Thymus (tissue), 11 donors: ENCODE data around the gene TM2D3. TPM values are rescaled to one million over a fixed set of nuclear protein-coding genes. Genes with fewer than 3 reads are reported as not detected.
A peak's percentile ranks its signal among the peaks of the same experiment; 100 is the strongest.
"Not testable (repeated sequence)": the region's sequence is repeated elsewhere in the genome, so short reads cannot be mapped to it uniquely, and the experiment has no call there.

Experiments used
- DNase-seq, 9 donors: peaks; one replicate each; pipeline ENCODE4 v3.0.0-alpha.2; 2013; ENCODE audit warnings: low spot score in 9 of 9, low read depth in 6 of 9, missing footprints in 1 of 9
- H3K27ac ChIP-seq, 2 donors: one replicate each; pipeline ENCODE4 v1.5.1; 2013; ENCODE audit warnings: control low read depth in 1 of 2, low read depth in 1 of 2, low read length in 1 of 2, mild to moderate bottlenecking in 1 of 2, moderate library complexity in 1 of 2
- H3K27me3 ChIP-seq, 2 donors: one replicate each; pipeline ENCODE4 v1.5.1; 2013; ENCODE audit warnings: low read length in 1 of 2; ENCODE audit not compliant: control insufficient read depth in 2 of 2, insufficient read depth in 1 of 2
- H3K36me3 ChIP-seq, 2 donors: one replicate each; pipeline ENCODE4 v1.5.1; 2013; ENCODE audit warnings: low read length in 1 of 2, mild to moderate bottlenecking in 1 of 2, moderate library complexity in 1 of 2; ENCODE audit not compliant: control insufficient read depth in 2 of 2, insufficient read depth in 2 of 2
- H3K4me1 ChIP-seq, 2 donors: one replicate each; pipeline ENCODE4 v1.5.1; 2013; ENCODE audit warnings: low read length in 2 of 2; ENCODE audit not compliant: control insufficient read depth in 2 of 2, insufficient read depth in 2 of 2
- H3K4me3 ChIP-seq, 2 donors: one replicate each; pipeline ENCODE4 v1.5.1; 2013; ENCODE audit warnings: low read length in 2 of 2, control low read depth in 1 of 2, mild to moderate bottlenecking in 1 of 2
- H3K9me3 ChIP-seq, 2 donors: one replicate each; pipeline ENCODE4 v1.5.1; 2013; ENCODE audit warnings: low read length in 1 of 2, mild to moderate bottlenecking in 1 of 2; ENCODE audit not compliant: control insufficient read depth in 2 of 2, insufficient read depth in 1 of 2
- WGBS: extraction: QIAGEN DNeasy Blood & Tissue Kit; methylation state at CpG from one replicate; pipeline ENCODE4 v1.1.7; 2013; 5-methylcytosine and 5-hydroxymethylcytosine counted together
- polyA plus RNA-seq: library from polyadenylated mRNA; stranded (reverse); fragments of 200-250 nt; gene quantifications from one replicate; pipeline ENCODE4 v1.2.3, GENCODE V29; 2013
- total RNA-seq: library from RNA; stranded (reverse); fragments of 120-200 nt; gene quantifications from one replicate; pipeline ENCODE4 v1.2.4, GENCODE V29; 2013
- donor health status: healthy.

The TM2D3 gene
- total and polyA plus RNA-seq, 2 donors: 35.9 to 74.4 TPM

DNA sequence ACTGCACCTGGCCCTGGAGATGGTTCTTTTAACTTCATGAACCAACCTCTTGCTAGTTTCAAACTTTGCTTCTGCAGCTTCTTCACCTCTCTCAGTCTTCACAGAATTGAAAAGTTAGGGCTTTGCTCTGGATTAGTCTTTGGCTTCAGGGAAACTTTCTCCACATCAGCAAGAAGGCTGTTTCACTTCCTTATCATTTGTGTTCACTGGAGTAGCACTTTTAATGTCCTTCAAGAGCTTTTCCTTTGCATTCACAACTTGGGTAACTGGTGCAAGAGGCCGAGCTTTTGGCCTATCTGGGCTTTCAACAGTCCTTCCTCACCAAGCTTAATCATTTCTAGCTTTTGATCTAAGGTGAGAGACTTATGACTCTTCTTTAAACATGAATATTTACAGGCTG, 15.7 kb upstream of the TM2D3 start:
- 95% methylated on average over 1 of the region's 1 CpG for WGBS
- no peak for DNase-seq
- H3K36me3 ChIP-seq: peaks cover 7 to 9% of the 10 kb centered on the region in 2 donors

DNA sequence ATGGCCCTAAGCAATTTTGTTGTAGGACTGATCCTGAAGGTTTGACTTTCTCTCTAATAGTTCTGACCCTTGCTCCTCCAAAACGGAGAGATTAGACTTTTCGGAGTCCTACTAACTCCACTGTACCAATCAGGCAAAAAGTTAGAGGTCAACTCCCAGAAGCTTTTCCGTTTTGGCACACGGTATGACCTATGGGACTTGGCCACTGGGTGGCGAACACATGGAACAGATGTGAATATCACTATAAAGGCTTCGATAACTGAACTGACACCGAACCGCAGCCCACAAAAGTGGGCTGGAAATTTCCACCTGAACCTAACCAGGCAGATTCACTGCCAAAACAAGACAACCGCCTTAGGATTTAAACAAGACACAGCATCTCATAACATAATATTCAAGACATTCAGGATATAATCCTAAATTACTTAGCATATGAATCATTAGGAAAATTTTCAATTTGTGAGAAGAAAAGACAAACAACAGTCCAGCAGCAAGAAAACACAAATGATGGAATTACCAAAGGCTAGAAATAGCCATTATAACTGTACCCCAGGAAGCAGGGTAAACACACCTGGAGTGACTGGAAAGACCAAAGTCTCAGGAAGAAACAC, 12.2 kb upstream of the TM2D3 start:
- no peaks in the 10 kb centered on the region for H3K27me3 ChIP-seq
- no peaks in the 10 kb centered on the region for H3K9me3 ChIP-seq
- no peak overlapping the region for H3K27ac ChIP-seq
- no peak overlapping the region for H3K4me3 ChIP-seq
- WGBS: 97% methylated on average over 9 of the region's 9 CpGs
- no peak for DNase-seq
- peaks cover 0 to 3% of the 10 kb centered on the region in 2 donors for H3K36me3 ChIP-seq
- no peaks in the 10 kb centered on the region for H3K4me1 ChIP-seq

More for the DNA sequence above, 15.7 kb upstream of the TM2D3 start:
- H3K27ac ChIP-seq: no peak overlapping the region
- H3K9me3 ChIP-seq: no peaks in the 10 kb centered on the region
- H3K27me3 ChIP-seq: no peaks in the 10 kb centered on the region
- no peak overlapping the region for H3K4me3 ChIP-seq
- no peaks in the 10 kb centered on the region for H3K4me1 ChIP-seq

DNA sequence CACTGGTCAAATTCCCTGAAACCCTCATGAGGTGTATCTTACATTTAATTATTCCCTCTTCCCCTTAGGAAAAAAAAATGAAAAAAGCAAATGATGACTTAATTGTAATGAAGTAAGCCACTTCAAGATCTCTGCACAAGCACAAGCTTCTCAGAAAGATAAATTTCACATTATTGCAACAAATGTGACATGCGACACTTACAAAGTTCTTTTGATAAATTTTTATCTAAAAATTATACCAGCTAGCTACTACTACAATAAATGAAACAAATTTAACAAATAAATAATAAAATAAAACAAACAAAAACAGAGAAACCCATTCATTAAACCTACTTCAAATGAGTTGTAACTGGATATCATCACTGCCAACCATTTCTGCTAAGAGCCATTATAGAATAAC, 10.0 kb upstream of the TM2D3 start:
- H3K36me3 ChIP-seq: peaks cover 0 to 5% of the 10 kb centered on the region in 2 donors
- WGBS: 96% methylated on average over 1 of the region's 1 CpG
- no peak overlapping the region for H3K4me3 ChIP-seq
- no peak overlapping the region for H3K27ac ChIP-seq
- no peak for DNase-seq
- no peaks in the 10 kb centered on the region for H3K9me3 ChIP-seq
- no peaks in the 10 kb centered on the region for H3K27me3 ChIP-seq
- H3K4me1 ChIP-seq: no peaks in the 10 kb centered on the region

DNA sequence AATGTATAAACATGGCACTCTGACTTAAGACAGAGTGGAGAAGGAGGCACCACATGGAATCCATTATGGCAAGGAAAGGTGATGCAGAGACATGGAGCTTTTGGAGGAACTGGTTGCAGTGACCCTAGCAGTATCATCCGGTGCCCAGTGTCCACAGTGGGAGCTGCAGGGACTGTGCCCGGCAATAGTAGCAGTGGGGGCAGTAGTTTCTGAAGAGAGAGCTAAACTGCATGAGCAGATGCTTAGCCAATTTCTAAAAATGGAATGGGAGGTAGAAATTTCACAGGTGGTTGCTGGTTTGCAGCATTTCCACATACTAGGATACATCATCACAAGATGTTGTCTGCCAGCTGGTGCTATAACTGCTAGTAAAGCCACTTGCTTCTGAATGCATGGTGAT, 7.8 kb upstream of the TM2D3 start:
- Histone ChIP-seq H3K4me1 (no peaks in the 10 kb centered on the region), H3K9me3 (no peaks in the 10 kb centered on the region), H3K27ac (no peak overlapping the region), H3K4me3 (no peak overlapping the region), H3K27me3 (no peaks in the 10 kb centered on the region), H3K36me3 (peaks cover 0 to 11% of the 10 kb centered on the region in 2 donors)
- 100% methylated on average over 2 of the region's 2 CpGs for WGBS
- no peak for DNase-seq

DNA sequence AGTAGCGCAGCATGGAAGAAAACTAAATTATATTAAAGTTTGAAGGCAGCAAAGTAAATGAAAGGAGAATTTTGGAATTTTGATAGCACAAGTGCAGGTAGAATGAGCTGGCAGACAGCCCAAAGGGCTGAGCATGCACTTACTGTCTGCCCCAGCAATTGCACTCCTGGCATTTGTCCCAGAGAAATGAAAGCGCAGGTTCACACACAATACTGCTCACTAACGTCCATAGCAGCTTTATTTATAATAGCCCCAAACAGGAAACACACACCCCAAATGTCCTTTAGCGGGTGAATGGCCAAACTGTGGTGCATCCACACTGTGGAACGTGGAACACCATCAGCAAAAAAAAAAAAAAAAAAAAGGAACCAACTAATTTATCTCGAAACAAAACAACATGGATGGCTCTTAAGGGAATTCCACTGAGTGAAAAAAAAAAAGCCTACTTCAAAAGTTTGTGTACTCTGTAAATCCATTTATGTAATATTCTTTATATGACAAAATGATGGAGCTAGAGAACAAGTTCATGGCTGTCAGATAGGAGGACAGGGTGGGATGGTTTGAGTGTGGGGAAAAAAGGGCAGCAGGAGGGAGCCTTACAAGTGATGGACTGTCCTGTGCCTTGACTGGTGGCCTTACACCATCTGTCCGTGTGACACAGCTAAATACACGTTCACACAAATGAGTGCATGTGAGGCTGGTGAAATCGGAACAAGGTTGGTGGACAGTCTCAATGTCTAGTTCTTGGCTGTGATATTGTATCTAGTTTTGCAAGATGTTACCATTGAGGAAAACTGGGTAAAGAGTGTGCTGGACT, 6.0 kb upstream of the TM2D3 start:
- WGBS: 84% methylated on average over 9 of the region's 9 CpGs
- DNase-seq: peak in 1 of 9 donors; percentile 12
- no peak overlapping the region for H3K4me3 ChIP-seq
- peaks cover 0 to 11% of the 10 kb centered on the region in 2 donors for H3K36me3 ChIP-seq
- H3K9me3 ChIP-seq: no peaks in the 10 kb centered on the region
- H3K4me1 ChIP-seq: peaks cover under 1 to 2% of the 10 kb centered on the region in 2 donors
- no peaks in the 10 kb centered on the region for H3K27me3 ChIP-seq
- H3K27ac ChIP-seq: no peak overlapping the region

DNA sequence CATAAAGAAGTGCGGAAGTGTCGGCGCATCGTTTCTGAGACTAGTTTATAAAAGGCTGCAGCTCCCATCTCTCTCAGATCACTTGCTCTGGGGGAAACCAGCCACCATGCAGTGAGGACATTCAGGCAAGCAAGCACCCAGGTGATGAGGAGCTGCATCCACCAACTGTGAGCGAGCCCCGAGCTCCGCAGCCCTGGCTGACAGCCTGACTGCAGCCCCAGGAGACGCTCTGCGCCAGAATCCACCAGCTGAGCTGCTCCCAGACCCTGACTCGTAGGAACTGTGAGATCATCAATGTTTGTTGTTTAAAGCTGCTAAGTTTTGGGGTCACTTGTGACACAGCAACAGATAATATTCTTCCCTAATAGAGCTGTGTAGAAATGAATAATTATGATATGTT, 5.0 kb upstream of the TM2D3 start:
- H3K27me3 ChIP-seq: no peaks in the 10 kb centered on the region
- WGBS: 97% methylated on average over 10 of the region's 10 CpGs
- no peaks in the 10 kb centered on the region for H3K9me3 ChIP-seq
- peaks cover 5 to 7% of the 10 kb centered on the region in 2 donors for H3K4me1 ChIP-seq
- H3K36me3 ChIP-seq: peaks cover 0 to 11% of the 10 kb centered on the region in 2 donors
- H3K4me3 ChIP-seq: no peak overlapping the region
- H3K27ac ChIP-seq: no peak overlapping the region
- DNase-seq: no peak

DNA sequence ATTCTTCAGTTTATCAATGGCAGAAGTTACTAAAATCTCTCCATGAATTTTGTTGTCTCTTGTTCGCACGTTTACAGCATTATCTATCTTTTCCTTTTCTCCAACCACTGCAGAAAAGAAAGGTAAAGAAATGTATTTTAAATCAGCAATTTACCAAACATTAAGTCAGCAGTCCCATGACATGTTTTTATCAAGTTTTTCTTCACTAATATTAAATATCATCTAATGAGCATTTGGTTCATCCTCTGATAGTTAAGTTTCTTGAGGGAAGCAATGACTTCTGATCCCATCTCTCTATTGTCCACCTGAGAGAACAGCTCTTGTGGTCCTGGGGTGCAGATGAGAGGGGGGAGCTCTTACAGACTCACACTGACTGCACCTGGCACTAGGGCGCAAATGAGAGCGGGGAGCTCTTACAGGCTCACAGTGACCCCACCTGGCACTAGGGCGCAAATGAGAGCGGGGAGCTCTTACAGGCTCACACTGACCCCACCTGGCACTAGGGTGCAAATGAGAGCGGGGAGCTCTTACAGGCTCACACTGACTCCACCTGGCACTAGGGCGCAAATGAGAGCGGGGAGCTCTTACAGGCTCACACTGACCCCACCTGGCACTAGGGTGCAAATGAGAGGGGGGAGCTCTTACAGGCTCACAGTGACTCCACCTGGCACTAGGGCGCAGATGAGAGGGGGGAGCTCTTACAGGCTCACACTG, 2.6 kb upstream of the TM2D3 start:
- H3K9me3 ChIP-seq, H3K4me3 ChIP-seq, H3K27me3 ChIP-seq, H3K36me3 ChIP-seq, H3K27ac ChIP-seq: not testable (repeated sequence)
- 93% methylated on average over 10 of the region's 10 CpGs for WGBS
- peak in 4 of 9 donors; percentile 14 to 56 (median 26) for DNase-seq
- peaks cover 10 to 17% of the 10 kb centered on the region in 2 donors for H3K4me1 ChIP-seq

DNA sequence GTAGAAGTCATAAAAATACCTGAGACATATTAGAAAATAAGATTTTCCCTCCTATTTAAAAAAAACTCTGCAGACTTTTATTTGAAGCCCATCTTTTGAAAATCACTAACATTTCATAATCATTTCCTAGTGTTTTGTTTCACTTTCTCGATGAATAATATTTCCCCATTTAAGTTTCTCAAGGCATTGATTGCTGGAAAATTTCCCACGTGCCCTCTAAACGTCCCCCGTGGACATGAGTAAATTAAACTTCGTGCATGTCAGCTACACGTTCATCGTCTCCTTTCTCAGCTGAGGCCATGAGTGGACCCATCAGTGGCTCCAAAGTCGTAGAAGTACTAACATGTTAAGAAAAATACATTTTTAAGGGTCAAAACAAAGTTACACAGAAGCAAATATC, 2.0 kb upstream of the TM2D3 start:
- Histone ChIP-seq H3K4me3 (no peak overlapping the region), H3K36me3 (peaks cover 0 to 8% of the 10 kb centered on the region in 2 donors), H3K27me3 (no peaks in the 10 kb centered on the region), H3K9me3 (no peaks in the 10 kb centered on the region), H3K27ac (no peak overlapping the region), H3K4me1 (peaks cover 10 to 17% of the 10 kb centered on the region in 2 donors)
- 97% methylated on average over 8 of the region's 8 CpGs for WGBS
- no peak for DNase-seq
